ENCODE measurements around the gene GRAMD4.

DNA sequence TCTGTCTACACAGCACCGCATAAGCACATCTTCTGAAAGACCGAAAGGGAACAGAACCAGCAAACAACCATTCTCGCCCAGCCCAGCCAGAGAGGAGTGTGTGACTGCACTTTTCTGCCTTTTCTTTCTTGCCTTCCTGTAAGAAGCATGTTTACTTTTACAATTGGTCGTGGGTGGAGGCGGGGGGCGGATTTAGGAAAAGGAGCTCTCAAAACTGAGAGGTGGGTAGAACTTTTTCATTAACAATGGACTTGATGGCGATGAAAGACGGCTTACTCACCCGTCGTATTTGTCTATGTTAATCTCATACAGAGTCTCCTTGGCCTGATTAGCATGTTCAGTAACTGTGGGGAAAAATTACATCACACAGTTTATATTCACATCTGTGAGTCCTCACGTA lies 90.6 kb downstream of the GRAMD4 start:
- TF ChIP-seq GATA2 (IDR thresholded peaks at IDR 0.05; ENCODE audit: low read depth, low read length): no peak
- no peak for TF ChIP-seq GATA3 (IDR thresholded peaks at IDR 0.05; ENCODE audit: low read depth, low read length)

Measured in SH-SY5Y (cell line).